Stimulated activated memory B cell treated with anti-CD40 and anti-IgM and Interleukin-4, amounts not matched to agents 10 μg/mL and 1 μg/mL and 100 μg/mL, for 72 hours (primary cell): ENCODE results near the gene GSG1L.
"Not testable (repeated sequence)": the region's sequence is repeated elsewhere in the genome, so short reads cannot be mapped to it uniquely, and the experiment has no call there.

Experiments used
- ATAC-seq: fragments of 150-1000 bp; cut with Tn5 transposase; 2 replicates; pipeline ENCODE4 v1.10.0; 2021
- H3K27ac Mint-ChIP-seq: one replicate; pipeline ENCODE4 v1.8.0; 2022; ENCODE audit warnings: mild to moderate bottlenecking, mixed read lengths
- H3K27me3 Mint-ChIP-seq: one replicate; pipeline ENCODE4 v1.8.0; 2022; ENCODE audit warnings: mixed read lengths
- H3K36me3 Mint-ChIP-seq: one replicate; pipeline ENCODE4 v1.8.0; 2022; ENCODE audit warnings: mixed read lengths
- H3K4me1 Mint-ChIP-seq: one replicate; pipeline ENCODE4 v1.8.0; 2022; ENCODE audit warnings: mixed read lengths
- H3K4me3 Mint-ChIP-seq: one replicate; pipeline ENCODE4 v1.8.0; 2022; ENCODE audit warnings: mild to moderate bottlenecking, moderate library complexity, mixed read lengths
- H3K9me3 Mint-ChIP-seq: one replicate; pipeline ENCODE4 v1.8.0; 2022; ENCODE audit warnings: mixed read lengths

GSG1L gene

DNA sequence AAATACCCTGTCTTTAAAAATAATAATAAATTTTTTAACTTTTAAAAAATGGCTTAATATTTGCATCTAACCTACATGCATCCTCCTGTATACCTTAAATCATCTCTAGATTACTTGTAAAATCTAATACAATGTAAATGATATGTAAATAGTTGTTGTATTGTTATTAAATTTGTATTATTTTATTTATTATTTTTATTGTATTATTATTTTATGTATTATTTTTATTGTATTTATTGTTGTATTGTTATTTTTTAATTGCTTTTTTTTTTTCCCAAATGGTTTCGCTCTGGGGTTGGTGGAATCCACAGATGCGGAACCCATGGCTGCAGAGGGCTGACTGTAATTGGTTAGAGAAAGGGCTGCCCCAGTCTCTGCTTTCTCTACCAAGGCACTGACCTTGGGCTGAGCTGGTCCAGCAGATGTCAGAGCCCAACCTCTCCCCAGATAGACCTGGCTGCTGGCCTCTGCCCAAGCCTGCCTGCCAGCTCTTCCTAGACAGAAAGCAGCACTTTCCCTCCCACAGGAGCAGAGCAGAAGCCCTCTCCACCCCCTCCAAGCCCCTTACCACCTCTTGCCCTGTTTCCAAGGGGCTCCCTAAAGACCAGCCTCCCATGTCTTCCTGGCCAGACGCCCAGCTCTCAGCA, 183.8 kb downstream of the GSG1L start:
- no peak for ATAC-seq
- Mint-ChIP-seq H3K4me3 (no peak overlapping the region), H3K9me3 (peaks cover 30% of the 10 kb centered on the region), H3K4me1 (no peaks in the 10 kb centered on the region), H3K27ac (no peak overlapping the region), H3K27me3 (peaks cover 24% of the 10 kb centered on the region), H3K36me3 (no peaks in the 10 kb centered on the region)

DNA sequence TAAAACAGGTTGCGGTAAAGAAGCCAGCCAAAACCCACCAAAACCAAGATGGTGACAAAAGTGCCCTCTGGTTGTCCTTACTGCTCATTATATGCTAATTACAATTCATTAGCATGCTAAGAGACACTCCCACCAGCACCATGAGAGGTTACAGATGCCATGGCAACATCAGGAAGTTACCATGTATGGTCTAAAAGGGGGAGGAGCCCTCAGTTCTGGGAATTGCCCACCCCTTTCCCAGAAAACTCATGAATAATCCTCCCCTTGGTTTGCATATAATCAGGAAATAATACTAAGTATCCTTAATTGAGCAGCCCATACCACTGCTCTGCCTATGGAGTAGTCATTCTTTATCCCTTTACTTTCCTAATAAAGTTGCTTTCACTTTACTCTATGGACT, 190.9 kb downstream of the GSG1L start:
- H3K9me3 Mint-ChIP-seq, result peaks cover 11% of the 10 kb centered on the region
- not testable (repeated sequence) for ATAC-seq, H3K27ac Mint-ChIP-seq, H3K4me3 Mint-ChIP-seq, H3K36me3 Mint-ChIP-seq, H3K4me1 Mint-ChIP-seq, H3K27me3 Mint-ChIP-seq

DNA sequence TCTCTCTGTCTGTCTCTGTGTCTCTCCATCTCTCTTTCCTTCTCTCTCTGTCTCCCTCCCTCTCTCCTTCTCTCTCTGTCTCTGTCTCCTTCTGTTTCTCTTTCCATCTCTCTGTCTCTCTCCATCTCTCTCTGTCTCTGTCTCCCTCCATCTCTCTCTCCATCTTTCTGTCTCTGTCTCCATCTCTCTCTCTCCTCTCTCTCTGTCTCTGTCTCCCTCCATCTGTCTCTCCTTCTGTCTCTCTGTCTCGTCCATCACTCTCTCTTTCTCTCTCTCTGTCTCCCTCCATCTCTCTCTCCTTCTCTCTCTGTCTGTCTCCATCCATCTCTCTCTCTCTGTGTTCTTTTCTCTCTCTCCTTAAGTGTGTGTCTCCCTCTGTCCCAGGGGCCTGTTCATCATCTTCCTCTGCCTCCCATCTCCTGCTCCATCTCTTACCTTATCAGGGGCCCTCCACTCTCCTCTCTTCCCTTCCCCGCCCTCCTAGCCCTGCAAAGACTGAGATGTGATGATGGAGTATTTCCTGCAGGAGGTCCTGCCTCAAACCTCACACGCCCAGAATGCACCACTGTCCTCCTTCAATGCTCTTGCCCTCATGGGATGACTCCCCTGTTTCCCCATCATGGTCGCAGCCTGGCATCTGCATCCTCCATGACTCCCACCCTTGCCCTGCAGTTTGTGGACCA, 193.3 kb downstream of the GSG1L start:
- peaks cover 14% of the 10 kb centered on the region for H3K9me3 Mint-ChIP-seq
- ATAC-seq, result no peak
- H3K27me3 Mint-ChIP-seq, result no peaks in the 10 kb centered on the region
- no peak overlapping the region for H3K27ac Mint-ChIP-seq
- no peaks in the 10 kb centered on the region for H3K36me3 Mint-ChIP-seq
- H3K4me1 Mint-ChIP-seq, result no peaks in the 10 kb centered on the region
- H3K4me3 Mint-ChIP-seq, result no peak overlapping the region

DNA sequence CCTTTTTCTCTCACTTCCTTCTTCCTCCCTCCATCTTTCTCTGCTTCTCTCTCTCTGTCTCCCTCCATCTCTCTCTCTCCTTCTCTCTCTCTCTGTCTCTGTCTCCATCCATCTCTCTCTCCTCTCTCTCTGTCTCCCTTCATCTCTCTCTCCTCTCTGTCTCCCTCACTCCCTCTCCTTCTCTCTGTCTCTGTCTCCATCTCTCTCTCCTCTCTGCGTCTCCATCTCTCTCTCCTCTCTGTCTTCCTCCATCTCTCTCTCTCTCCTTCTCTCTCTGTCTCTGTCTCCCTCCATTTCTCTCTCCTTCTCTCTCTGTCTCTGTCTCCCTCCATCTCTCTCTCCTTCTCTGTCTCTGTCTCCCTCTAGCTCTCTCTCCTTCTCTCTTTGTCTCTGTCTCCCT, 194.1 kb downstream of the GSG1L start:
- no peaks in the 10 kb centered on the region for H3K27me3 Mint-ChIP-seq
- no peak overlapping the region for H3K27ac Mint-ChIP-seq
- H3K9me3 Mint-ChIP-seq, result peaks cover 8% of the 10 kb centered on the region
- H3K36me3 Mint-ChIP-seq, result no peaks in the 10 kb centered on the region
- no peak overlapping the region for H3K4me3 Mint-ChIP-seq
- ATAC-seq, result no peak
- no peaks in the 10 kb centered on the region for H3K4me1 Mint-ChIP-seq

DNA sequence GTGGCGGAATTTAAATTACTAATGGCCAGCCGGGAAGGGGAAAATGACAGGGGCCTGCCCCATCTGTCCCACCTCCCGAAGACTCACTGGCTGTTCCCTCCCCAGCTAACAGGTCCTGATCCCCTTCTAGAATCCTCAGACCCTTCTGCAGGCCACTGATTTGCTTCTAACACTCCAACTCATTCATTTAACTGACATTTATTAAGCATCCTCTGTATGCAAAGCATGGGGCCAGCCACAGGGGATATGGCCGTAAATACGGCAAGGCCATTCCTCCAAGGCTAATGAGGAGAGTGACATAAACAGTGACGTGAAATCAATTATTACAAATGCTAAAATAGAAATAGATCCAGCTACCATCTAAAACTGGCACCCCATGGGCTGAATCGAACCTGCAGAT, 195.3 kb downstream of the GSG1L start:
- no peak for ATAC-seq
- Mint-ChIP-seq H3K27ac (no peak overlapping the region), H3K9me3 (peaks cover 10% of the 10 kb centered on the region), H3K4me3 (no peak overlapping the region), H3K4me1 (no peaks in the 10 kb centered on the region), H3K27me3 (no peaks in the 10 kb centered on the region), H3K36me3 (peaks cover 5% of the 10 kb centered on the region)

DNA sequence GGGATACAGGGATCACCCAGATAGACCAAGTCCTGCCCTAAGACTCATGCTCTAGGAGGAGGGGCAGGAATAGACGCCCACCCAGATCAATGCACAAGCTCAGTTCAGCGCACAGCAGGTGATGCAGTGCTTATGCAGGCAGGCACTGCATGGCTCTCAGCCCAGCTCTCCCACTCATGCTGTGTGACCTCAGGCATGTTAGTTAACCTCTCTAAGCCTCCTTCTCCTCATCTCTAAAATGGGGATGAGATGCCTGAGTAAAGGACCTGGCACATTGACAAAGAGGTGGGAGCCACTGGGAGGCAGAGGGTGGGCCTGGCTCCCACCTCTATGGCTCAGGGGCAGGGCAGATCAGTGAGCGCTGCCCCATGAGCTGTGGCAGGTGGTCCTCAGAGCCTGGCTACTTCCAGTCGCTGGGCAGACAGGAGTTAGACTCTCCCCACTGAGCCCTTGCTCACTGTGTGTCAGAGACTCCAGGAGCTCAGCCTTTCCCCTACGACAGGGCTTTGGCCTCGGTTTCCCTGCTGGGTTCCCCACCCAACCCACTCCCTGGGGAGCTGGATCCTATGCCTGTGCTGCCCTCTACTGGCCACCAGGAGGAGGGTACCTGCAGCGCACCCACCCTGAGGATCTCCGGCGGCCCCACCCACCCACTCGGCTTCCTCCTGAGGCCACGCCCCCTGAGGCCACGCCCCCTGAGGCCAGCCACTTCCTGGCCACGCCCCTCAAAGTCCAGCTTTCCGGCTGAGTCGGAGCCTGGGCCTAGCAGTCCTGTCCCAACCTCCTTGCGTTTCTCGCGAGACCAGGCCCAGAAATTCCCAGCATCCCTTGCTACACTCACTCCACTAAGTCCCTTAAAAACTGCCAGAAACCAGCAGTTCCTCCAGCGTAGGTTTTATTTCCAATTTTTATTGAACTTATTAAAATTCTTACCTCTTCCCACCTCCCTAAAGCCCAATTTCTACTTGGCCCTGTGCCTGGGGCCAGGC, 196.1 kb downstream of the GSG1L start:
- H3K4me1 Mint-ChIP-seq, result no peaks in the 10 kb centered on the region
- H3K9me3 Mint-ChIP-seq, result peaks cover 15% of the 10 kb centered on the region
- H3K36me3 Mint-ChIP-seq, result peaks cover 5% of the 10 kb centered on the region
- H3K27me3 Mint-ChIP-seq, result no peaks in the 10 kb centered on the region
- H3K27ac Mint-ChIP-seq, result no peak overlapping the region
- H3K4me3 Mint-ChIP-seq, result no peak overlapping the region
- no peak for ATAC-seq

DNA sequence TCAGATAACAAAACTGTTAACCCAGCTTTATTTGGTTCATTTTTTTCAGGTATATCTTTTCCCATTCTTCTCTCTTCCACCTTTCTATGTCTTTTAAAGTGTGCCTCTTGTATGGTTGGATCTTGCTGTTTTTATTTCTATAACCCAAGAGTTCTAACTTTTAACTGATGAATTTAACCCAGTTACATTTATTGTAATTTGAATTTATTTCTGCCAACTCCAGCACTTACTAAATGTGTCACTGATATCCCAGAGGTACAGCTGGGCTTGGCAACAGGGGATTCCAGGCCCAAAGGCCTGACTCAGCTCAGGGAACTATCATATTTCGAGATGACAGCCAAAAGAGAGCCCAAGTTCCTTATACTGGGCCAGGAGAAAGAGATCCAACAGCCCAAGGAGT, 200.1 kb downstream of the GSG1L start:
- no peak overlapping the region for H3K27ac Mint-ChIP-seq
- H3K9me3 Mint-ChIP-seq, result peaks cover 15% of the 10 kb centered on the region
- H3K36me3 Mint-ChIP-seq, result peaks cover 5% of the 10 kb centered on the region
- no peaks in the 10 kb centered on the region for H3K4me1 Mint-ChIP-seq
- no peak overlapping the region for H3K4me3 Mint-ChIP-seq
- no peak for ATAC-seq
- H3K27me3 Mint-ChIP-seq, result peaks cover 8% of the 10 kb centered on the region

DNA sequence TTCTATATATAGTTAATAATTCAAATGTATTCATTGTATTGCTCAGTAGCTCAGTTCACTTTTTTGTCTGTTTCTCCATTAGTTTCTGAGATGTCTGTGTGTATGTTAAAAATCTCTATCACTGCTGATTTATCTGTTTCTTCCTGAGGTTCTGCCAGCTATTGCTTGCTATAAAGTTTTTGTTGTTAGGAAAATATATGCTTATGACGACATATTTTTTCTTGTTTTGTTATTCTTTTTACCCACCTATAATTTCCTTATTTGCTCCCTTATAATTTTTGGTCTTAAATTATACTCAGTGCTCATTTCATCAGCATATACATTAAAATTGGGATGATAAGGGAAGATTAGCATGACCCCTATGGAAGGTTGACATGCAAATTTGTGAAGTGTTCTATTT, 200.6 kb downstream of the GSG1L start:
- peaks cover 15% of the 10 kb centered on the region for H3K9me3 Mint-ChIP-seq
- H3K4me1 Mint-ChIP-seq, result no peaks in the 10 kb centered on the region
- no peak for ATAC-seq
- H3K27me3 Mint-ChIP-seq, result peaks cover 9% of the 10 kb centered on the region
- no peak overlapping the region for H3K4me3 Mint-ChIP-seq
- no peak overlapping the region for H3K27ac Mint-ChIP-seq
- peaks cover 5% of the 10 kb centered on the region for H3K36me3 Mint-ChIP-seq

DNA sequence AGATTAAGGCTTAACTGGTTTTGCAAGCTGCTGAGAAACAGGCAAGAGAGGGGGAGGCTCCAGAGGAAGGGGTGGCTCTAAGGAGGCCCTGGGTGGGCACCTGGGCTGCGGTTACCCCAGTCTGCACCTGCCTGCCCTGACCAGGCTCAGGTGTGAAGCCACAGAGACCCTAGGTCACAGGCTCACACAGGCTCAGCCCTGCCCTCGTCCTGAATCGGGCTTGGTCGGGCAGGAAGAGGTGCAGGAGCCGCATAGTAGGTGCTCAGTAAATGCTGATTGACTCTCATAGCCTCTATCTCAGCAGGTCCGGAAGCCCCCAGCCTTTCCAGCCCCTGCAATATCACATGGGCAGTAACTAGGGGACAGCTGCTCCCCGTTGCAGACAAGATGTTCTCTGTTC, 203.4 kb downstream of the GSG1L start:
- peaks cover 9% of the 10 kb centered on the region for H3K27me3 Mint-ChIP-seq
- no peak overlapping the region for H3K4me3 Mint-ChIP-seq
- no peak for ATAC-seq
- H3K36me3 Mint-ChIP-seq, result peaks cover 5% of the 10 kb centered on the region
- H3K27ac Mint-ChIP-seq, result no peak overlapping the region
- peaks cover 11% of the 10 kb centered on the region for H3K9me3 Mint-ChIP-seq
- H3K4me1 Mint-ChIP-seq, result no peaks in the 10 kb centered on the region

DNA sequence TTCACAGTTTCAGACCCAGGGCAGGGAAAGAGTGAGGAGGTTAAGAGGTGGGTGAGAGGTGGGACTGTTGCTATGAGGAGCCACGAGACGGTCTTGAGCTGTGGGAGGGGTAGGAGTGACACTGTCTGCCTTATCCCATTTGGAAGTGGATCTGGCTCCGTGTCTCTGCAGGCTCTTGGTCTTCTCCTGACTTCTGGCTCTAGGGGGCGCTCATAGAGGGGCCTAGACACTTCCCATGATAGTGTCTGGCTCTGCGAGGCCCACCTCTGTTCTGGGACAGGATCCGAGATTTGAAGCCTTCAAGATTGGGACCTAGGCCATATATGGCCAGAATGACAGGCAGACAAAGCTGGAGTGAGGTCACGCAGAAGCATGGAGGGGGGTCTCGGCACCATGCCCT, 204.5 kb downstream of the GSG1L start:
- ATAC-seq, result no peak
- H3K27ac Mint-ChIP-seq, result no peak overlapping the region

DNA sequence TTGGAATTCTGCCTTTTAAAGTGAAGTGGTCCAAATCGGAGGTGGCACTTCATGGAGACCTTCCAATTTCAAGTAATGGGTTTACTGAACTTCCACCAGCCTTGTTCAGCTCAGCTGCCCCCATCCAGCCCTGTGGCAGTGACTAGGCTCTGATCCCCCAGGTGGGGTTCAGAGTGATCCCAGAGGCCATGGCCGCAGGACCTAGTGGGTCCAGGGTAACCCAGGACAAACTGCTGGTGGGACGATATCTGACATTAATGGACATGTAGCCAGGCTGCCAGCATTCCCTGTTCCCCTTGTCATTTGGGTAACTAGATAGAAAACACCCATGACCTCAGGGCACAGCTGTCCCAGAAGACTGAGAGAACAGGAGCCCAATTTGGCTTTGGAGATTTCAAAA, 209.9 kb downstream of the GSG1L start:
- H3K27me3 Mint-ChIP-seq, result peaks cover 52% of the 10 kb centered on the region
- no peak overlapping the region for H3K4me3 Mint-ChIP-seq
- H3K36me3 Mint-ChIP-seq, result no peaks in the 10 kb centered on the region
- no peaks in the 10 kb centered on the region for H3K9me3 Mint-ChIP-seq
- H3K27ac Mint-ChIP-seq, result no peak overlapping the region
- ATAC-seq, result no peak
- H3K4me1 Mint-ChIP-seq, result no peaks in the 10 kb centered on the region

More for the DNA sequence above, 204.5 kb downstream of the GSG1L start:
- Mint-ChIP-seq H3K27me3 (peaks cover 12% of the 10 kb centered on the region), H3K4me1 (no peaks in the 10 kb centered on the region), H3K9me3 (peaks cover 9% of the 10 kb centered on the region), H3K36me3 (peaks cover 3% of the 10 kb centered on the region), H3K4me3 (no peak overlapping the region)

DNA sequence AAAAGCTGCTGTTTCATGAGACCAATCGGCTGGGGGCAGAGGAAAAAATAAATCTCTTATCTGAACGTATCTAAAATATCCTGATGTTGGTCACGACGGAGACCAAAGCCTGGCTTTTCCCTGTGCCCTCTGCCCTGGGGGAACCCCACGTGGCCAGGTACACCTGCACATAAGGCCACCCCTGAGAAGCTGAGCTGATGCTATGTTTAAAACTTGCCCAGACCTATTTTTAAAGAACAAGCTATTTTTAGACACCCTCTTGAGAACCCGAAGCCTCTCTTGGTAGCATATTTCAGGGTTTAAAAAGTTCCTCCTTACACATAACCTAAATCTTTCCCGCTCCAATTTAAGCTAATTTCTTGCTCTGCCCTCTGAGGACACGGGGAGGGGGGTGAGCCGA, 210.4 kb downstream of the GSG1L start:
- no peak overlapping the region for H3K27ac Mint-ChIP-seq
- H3K27me3 Mint-ChIP-seq, result peaks cover 54% of the 10 kb centered on the region
- no peaks in the 10 kb centered on the region for H3K4me1 Mint-ChIP-seq
- H3K4me3 Mint-ChIP-seq, result no peak overlapping the region
- no peaks in the 10 kb centered on the region for H3K9me3 Mint-ChIP-seq
- H3K36me3 Mint-ChIP-seq, result no peaks in the 10 kb centered on the region
- ATAC-seq, result no peak

DNA sequence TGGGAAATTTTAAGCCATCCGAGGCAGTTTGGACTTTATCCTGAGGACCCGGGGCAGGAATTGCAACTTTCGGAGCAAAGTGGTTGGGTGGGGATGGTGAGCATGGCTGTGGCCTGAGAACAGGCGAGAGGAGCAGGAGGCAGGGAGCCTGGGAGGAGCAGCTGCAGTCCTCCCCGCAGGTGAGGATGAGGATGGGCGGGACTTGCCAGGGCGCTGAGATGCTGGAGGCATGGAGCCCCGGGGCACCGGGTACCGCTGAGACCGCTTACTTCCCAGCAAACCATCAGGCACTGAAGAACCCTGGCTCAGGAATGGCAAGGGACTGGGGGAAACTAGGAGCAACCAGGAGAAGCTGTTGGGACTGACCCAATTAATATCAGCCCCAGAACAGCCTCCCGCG, 210.8 kb downstream of the GSG1L start:
- Mint-ChIP-seq H3K27me3 (peaks cover 58% of the 10 kb centered on the region), H3K36me3 (no peaks in the 10 kb centered on the region), H3K4me1 (no peaks in the 10 kb centered on the region), H3K4me3 (no peak overlapping the region), H3K27ac (no peak overlapping the region), H3K9me3 (no peaks in the 10 kb centered on the region)
- ATAC-seq, result no peak

DNA sequence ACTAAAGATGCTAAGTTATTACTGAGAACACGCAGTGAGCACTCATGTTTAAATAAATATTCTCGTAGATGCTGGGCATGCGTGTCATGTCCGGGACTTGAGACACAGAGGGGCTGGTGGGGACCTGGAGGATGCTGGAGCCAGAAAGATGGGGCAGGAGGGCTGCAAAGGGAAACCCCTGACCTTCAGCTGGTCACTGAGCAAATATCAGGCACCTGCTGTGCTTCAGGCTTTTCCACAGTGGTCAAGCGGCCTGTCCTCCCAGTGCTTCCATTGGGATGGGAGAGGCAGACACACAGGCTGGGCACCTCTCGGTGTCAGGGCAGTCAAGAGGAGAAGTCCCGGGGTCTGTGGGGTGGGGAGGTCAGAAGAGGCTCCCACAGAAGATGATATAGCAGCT, 211.4 kb downstream of the GSG1L start:
- no peak overlapping the region for H3K4me3 Mint-ChIP-seq

DNA sequence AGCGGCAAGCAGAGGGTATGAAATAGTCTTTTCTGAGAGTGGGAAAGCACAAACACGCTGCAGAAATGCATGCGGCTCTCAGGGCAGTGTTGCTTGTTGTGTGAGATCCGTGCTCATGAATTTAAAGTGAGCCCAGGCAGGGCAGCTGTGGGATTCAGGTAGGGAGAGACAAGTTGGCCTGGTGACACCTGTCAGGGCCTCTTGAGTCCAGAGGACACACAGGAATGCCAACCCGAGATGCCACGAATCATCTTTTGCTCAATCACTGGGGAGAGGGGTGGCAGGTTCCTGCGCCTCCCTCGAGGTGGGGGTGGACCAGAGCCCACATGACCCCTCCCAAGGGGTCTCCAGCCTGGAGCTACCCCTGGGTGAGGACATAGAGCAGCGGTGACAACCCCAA, 211.9 kb downstream of the GSG1L start:
- Mint-ChIP-seq H3K9me3 (peaks cover 3% of the 10 kb centered on the region), H3K4me3 (no peak overlapping the region), H3K27ac (no peak overlapping the region), H3K27me3 (peaks cover 59% of the 10 kb centered on the region), H3K4me1 (no peaks in the 10 kb centered on the region), H3K36me3 (no peaks in the 10 kb centered on the region)
- ATAC-seq, result no peak

More for the DNA sequence above, 211.4 kb downstream of the GSG1L start:
- no peak for ATAC-seq
- no peaks in the 10 kb centered on the region for H3K4me1 Mint-ChIP-seq
- peaks cover 59% of the 10 kb centered on the region for H3K27me3 Mint-ChIP-seq
- H3K36me3 Mint-ChIP-seq, result no peaks in the 10 kb centered on the region
- H3K9me3 Mint-ChIP-seq, result peaks cover 2% of the 10 kb centered on the region
- H3K27ac Mint-ChIP-seq, result no peak overlapping the region
